Prostate gland (tissue), 2 donors: ENCODE data around the gene MIPOL1.

Experiments
- CTCF ChIP-seq, 4 experiments: fragments of 200-600 bp in 2 of 4; fragments of 450-650 bp in 2 of 4; sonication (generic) in 2 of 4; IDR thresholded peaks; 1 replicate in 3 of 4; 2 replicates in 1 of 4; pipeline ENCODE4 v1.5.1; 2016 to 2019; ENCODE audit warnings: antibody characterized with exemption in 4 of 4, mild to moderate bottlenecking in 2 of 4, moderate library complexity in 2 of 4
- POLR2AphosphoS5 ChIP-seq: sonication (generic); formaldehyde crosslinking; IDR thresholded peaks from one replicate; pipeline ENCODE4 v1.6.1; 2017; ENCODE audit warnings: antibody characterized with exemption

GRCh38 chr14:37320106-37320505 lies 122.4 kb downstream of the MIPOL1 start:
- TF ChIP-seq CTCF (IDR thresholded peaks at IDR 0.05), result no peak
- TF ChIP-seq POLR2AphosphoS5, result no peak
